KOPT-K1 (cell line): ENCODE results near the gene SPATS2L.
"Not testable (repeated sequence)": the region's sequence is repeated elsewhere in the genome, so short reads cannot be mapped to it uniquely, and the experiment has no call there.

ENCODE experiments used
- H3K27ac ChIP-seq: fragments of 200-600 bp; sonication (generic); 2 replicates; pipeline ENCODE4 v1.5.1; 2016; ENCODE audit warnings: antibody characterized with exemption, mild to moderate bottlenecking, low read depth, low read length; ENCODE audit not compliant: poor library complexity, severe bottlenecking
- H3K36me3 ChIP-seq: fragments of 200-600 bp; sonication (generic); 2 replicates; pipeline ENCODE4 v1.5.1; 2017; ENCODE audit warnings: antibody characterized with exemption, mild to moderate bottlenecking, low read length, moderate library complexity; ENCODE audit not compliant: insufficient read depth
- H3K9me3 ChIP-seq: fragments of 200-600 bp; sonication (generic); 2 replicates; pipeline ENCODE4 v1.5.1; 2017; ENCODE audit warnings: antibody characterized with exemption, low read length, mild to moderate bottlenecking; ENCODE audit not compliant: insufficient read depth, poor library complexity, severe bottlenecking

SPATS2L gene

GRCh38 chr2:200322607-200323006 lies 16.1 kb downstream of the SPATS2L start:
- H3K27ac ChIP-seq, result no peak overlapping the region
- no peaks in the 10 kb centered on the region for H3K9me3 ChIP-seq

DNA sequence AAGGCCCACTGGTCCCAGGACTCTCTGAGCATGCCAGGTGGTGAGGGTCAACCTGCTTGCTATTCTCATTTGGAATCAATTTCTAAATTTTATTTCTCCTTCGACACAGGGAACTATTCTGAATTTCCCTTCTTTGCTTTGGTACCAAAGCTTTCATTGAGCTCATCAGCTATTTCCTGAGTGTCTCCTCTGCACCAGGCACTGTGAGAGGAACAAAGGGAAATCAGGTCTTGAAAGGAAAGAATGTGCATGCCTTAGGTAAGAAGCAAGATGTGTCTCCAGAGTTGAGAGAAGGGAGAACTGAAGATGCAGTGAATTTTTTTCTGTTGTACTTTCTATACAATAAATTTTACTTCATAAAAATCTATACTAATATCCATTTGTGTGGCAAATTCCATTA lies 17.9 kb downstream of the SPATS2L start:
- Histone ChIP-seq H3K27ac (no peak overlapping the region), H3K36me3 (no peaks in the 10 kb centered on the region), H3K9me3 (no peaks in the 10 kb centered on the region)

More at GRCh38 chr2:200322607-200323006, 16.1 kb downstream of the SPATS2L start:
- no peaks in the 10 kb centered on the region for H3K36me3 ChIP-seq

- no peaks in the 10 kb centered on the region for H3K36me3 ChIP-seq
- H3K9me3 ChIP-seq, result no peaks in the 10 kb centered on the region
- no peak overlapping the region for H3K27ac ChIP-seq
Observed at GRCh38 chr2:200329384-200329783, 22.9 kb downstream of the SPATS2L start.

DNA sequence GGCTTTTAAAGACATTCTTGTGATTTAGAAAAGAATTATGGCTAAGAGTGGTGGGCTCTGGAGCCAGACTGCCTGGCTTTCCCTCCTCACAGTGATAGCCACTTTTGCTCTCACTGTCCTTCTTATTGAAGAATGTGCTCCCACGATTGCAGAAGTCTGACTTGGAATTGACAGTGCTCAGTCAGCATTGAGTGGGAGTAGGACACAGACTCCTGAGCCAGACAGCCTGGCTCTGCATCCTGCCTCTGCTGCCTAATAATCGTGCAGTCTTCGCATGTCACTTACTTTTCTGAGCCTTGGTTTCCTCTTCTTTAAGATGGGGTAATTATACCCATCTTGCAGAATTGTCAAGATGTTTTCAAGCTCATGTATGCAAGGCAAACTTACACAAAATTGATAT lies 23.3 kb downstream of the SPATS2L start:
- Histone ChIP-seq H3K36me3 (no peaks in the 10 kb centered on the region), H3K27ac (no peak overlapping the region), H3K9me3 (no peaks in the 10 kb centered on the region)

GRCh38 chr2:200330351-200331060 lies 24.0 kb downstream of the SPATS2L start:
- no peak overlapping the region for H3K27ac ChIP-seq
- H3K9me3 ChIP-seq, result no peaks in the 10 kb centered on the region
- H3K36me3 ChIP-seq, result no peaks in the 10 kb centered on the region

- Histone ChIP-seq H3K36me3 (no peaks in the 10 kb centered on the region), H3K9me3 (no peaks in the 10 kb centered on the region), H3K27ac (no peak overlapping the region)
Observed at GRCh38 chr2:200331061-200331400, 24.5 kb downstream of the SPATS2L start.

DNA sequence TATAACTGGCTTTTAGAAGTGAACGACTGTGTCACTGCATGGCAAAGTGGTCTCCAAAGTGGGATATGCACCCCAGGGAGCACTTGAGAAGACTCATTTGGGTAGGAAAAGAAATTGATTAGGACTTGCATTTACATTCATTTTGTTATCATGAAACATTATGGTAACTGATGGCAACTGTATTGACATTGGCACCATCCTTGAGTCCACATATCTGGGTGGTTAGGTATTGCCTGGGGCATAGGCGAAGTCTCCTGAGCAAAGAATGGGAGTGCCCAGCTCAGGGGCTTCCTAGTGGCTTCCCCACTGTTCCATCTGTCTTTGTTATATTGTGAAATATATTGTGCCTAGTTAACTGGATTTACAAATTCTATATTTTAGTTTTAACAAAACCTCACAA lies 29.2 kb downstream of the SPATS2L start:
- H3K27ac ChIP-seq, result no peak overlapping the region
- no peaks in the 10 kb centered on the region for H3K9me3 ChIP-seq
- H3K36me3 ChIP-seq, result no peaks in the 10 kb centered on the region

GRCh38 chr2:200336980-200337615 lies 30.6 kb downstream of the SPATS2L start:
- no peaks in the 10 kb centered on the region for H3K36me3 ChIP-seq
- H3K9me3 ChIP-seq, result no peaks in the 10 kb centered on the region
- H3K27ac ChIP-seq, result no peak overlapping the region

DNA sequence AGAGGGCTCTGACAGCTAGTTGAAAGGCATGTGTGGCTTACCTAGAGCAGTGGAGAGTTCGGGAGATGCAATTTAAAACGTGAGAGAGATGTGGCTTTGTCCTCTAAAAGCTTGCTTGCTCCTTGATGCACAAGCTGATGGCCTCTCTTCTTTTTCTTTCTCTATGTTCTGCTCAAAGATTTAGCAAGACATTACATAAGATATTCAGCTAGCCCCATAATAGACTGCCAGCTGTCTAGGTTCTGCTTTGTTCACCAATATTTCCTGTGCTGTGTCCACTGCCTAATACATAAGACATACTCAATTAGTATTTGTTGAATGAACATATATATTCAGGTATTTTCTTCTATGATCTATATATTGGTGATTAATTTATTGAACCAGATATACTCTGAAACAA lies 31.1 kb downstream of the SPATS2L start:
- Histone ChIP-seq H3K36me3 (no peaks in the 10 kb centered on the region), H3K27ac (no peak overlapping the region), H3K9me3 (no peaks in the 10 kb centered on the region)

DNA sequence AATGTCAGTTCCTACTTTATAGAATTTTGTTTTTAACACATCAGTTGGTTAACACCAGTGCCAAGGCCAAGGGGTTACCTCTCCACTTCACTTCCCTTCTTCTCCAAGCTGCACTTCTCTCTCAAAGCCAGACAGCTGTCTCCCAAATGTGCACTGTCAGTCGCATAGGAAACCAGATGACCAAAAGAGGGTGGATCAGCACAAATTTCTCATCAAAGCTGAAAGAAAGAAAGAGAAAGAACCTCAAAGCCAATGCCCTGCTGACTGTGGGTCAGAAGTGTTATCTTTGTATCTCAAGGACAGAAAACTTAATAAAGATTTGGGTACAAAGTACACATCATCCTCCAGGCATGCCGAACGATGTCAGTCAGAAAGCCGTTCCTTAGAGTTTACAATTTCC lies 32.2 kb downstream of the SPATS2L start:
- Histone ChIP-seq H3K36me3 (no peaks in the 10 kb centered on the region), H3K27ac (no peak overlapping the region), H3K9me3 (no peaks in the 10 kb centered on the region)

GRCh38 chr2:200340508-200341224 lies 34.2 kb downstream of the SPATS2L start:
- no peaks in the 10 kb centered on the region for H3K9me3 ChIP-seq
- no peak overlapping the region for H3K27ac ChIP-seq
- no peaks in the 10 kb centered on the region for H3K36me3 ChIP-seq

DNA sequence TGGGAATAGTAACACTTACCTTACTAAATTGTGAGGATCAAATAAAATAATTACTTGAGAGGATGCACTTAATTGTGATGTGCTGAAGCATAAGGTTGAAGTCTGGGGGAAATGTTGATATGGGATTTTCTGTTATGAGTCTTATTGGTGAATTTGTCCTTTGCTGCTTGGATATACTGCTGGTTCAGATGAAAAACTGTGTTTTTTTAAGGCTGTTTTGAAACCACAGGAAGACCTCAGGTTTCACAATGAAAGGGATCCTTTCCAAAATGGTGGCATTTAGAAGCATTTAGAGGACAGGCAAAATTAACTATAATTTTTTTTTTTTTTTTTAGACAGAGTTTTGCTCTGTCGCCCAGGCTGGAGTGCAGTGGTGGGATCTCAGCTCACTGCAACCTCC lies 34.9 kb downstream of the SPATS2L start:
- Histone ChIP-seq H3K9me3 (no peaks in the 10 kb centered on the region), H3K36me3 (no peaks in the 10 kb centered on the region), H3K27ac (no peak overlapping the region)

DNA sequence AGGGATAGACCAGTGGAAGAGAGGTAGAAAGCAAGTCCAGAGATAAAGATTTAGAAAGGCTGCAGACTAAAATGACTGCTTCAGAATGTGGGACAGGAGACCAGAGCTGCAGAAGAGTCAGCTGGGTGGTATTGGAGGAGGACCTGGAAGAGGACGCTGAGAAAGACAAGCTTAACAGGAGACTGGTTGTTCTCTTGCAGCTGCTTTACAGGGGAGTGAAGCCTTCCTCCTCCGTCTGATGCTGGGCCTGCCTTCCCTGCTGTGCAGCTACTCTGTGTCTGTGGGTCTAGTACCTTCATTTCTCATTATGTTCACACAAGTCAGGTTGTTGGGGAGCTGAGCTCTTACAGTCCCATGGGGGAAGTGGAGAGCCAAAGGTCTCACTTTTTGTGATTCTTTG lies 35.7 kb downstream of the SPATS2L start:
- H3K27ac ChIP-seq, result no peak overlapping the region
- H3K9me3 ChIP-seq, result no peaks in the 10 kb centered on the region
- no peaks in the 10 kb centered on the region for H3K36me3 ChIP-seq

- Histone ChIP-seq H3K9me3 (no peaks in the 10 kb centered on the region), H3K27ac (no peak overlapping the region), H3K36me3 (no peaks in the 10 kb centered on the region)
Observed at GRCh38 chr2:200342654-200343053, 36.2 kb downstream of the SPATS2L start.

DNA sequence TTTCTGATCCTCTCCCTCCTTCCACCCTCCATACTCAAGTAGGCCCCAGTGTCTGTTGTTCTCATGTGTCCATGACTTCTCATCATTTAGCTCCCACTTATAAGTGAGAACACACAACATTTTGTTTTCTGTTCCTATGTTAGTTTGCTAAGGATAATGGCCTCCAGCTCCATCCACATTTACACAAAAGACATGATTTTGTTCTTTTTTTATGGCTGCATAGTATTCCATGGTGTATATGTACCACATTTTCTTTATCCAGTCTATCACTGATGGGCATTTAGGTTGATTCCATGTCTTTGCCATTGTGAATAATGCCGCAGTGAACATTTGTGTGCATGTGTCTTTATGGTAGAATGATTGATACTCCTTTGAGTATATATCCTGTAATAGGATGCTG lies 37.7 kb downstream of the SPATS2L start:
- not testable (repeated sequence) for H3K27ac ChIP-seq, H3K9me3 ChIP-seq, H3K36me3 ChIP-seq

- H3K9me3 ChIP-seq, result no peaks in the 10 kb centered on the region
- no peaks in the 10 kb centered on the region for H3K36me3 ChIP-seq
- H3K27ac ChIP-seq, result no peak overlapping the region
Observed at GRCh38 chr2:200345975-200346374, 39.5 kb downstream of the SPATS2L start.
